Pons (tissue), 1 donor: ENCODE data around the gene VPS4B.
A peak's percentile ranks its signal among the peaks of the same experiment; 100 is the strongest.

Experiments used
- DNase-seq: peaks from one replicate; pipeline ENCODE4 v3.0.0-alpha.2; 2016; ENCODE audit warnings: low spot score

The VPS4B gene

GRCh38 chr18:63430526-63430925, 8.2 kb upstream of the VPS4B start:
- DNase-seq: no peak

- no peak for DNase-seq
Measured at GRCh38 chr18:63427558-63427957, 5.3 kb upstream of the VPS4B start.

- no peak for DNase-seq
Measured at GRCh38 chr18:63422864-63423304, 608 bp upstream of the VPS4B start.

GRCh38 chr18:63421514-63421913, 762 bp downstream of the VPS4B start:
- DNase-seq: no peak

- DNase-seq: no peak
Measured at GRCh38 chr18:63412953-63413352, 9.3 kb downstream of the VPS4B start.

- no peak for DNase-seq
Measured at GRCh38 chr18:63410792-63411191, 11.5 kb downstream of the VPS4B start.

- no peak for DNase-seq
Measured at GRCh38 chr18:63409301-63409700, 13.0 kb downstream of the VPS4B start.

GRCh38 chr18:63407734-63408133, 14.5 kb downstream of the VPS4B start:
- no peak for DNase-seq

GRCh38 chr18:63405986-63406385, 16.3 kb downstream of the VPS4B start:
- no peak for DNase-seq

- DNase-seq: no peak
Measured at GRCh38 chr18:63402246-63403162, 19.8 kb downstream of the VPS4B start.

- no peak for DNase-seq
Measured at GRCh38 chr18:63399300-63399699, 23.0 kb downstream of the VPS4B start.

- no peak for DNase-seq
Measured at GRCh38 chr18:63397349-63397748, 24.9 kb downstream of the VPS4B start.

GRCh38 chr18:63395503-63395902, 26.8 kb downstream of the VPS4B start:
- DNase-seq: no peak

GRCh38 chr18:63394954-63395353, 27.3 kb downstream of the VPS4B start:
- DNase-seq: no peak

GRCh38 chr18:63387861-63388260, 34.4 kb downstream of the VPS4B start:
- DNase-seq: no peak

- DNase-seq: no peak
Measured at GRCh38 chr18:63382843-63383242, 39.4 kb downstream of the VPS4B start.

GRCh38 chr18:63379639-63379962, 42.7 kb downstream of the VPS4B start:
- DNase-seq: no peak

- DNase-seq: no peak
Measured at GRCh38 chr18:63378919-63379638, 43.2 kb downstream of the VPS4B start.

GRCh38 chr18:63377275-63377980, 44.8 kb downstream of the VPS4B start:
- no peak for DNase-seq

- DNase-seq: no peak
Measured at GRCh38 chr18:63376538-63376937, 45.7 kb downstream of the VPS4B start.

GRCh38 chr18:63374540-63374939, 47.7 kb downstream of the VPS4B start:
- DNase-seq: no peak

GRCh38 chr18:63373161-63373560, 49.1 kb downstream of the VPS4B start:
- no peak for DNase-seq

- peak; percentile 12 for DNase-seq
Measured at GRCh38 chr18:63368611-63369010, 53.7 kb downstream of the VPS4B start.
